GM18526 (cell line): ENCODE data around the gene GMCL1.

ENCODE experiments used
- POLR2A ChIP-seq: IDR thresholded peaks from 3 replicates; pipeline ENCODE4 v1.6.1; 2011; ENCODE audit not compliant: insufficient read length; ENCODE audit errors: extremely low read depth

GMCL1 gene

DNA sequence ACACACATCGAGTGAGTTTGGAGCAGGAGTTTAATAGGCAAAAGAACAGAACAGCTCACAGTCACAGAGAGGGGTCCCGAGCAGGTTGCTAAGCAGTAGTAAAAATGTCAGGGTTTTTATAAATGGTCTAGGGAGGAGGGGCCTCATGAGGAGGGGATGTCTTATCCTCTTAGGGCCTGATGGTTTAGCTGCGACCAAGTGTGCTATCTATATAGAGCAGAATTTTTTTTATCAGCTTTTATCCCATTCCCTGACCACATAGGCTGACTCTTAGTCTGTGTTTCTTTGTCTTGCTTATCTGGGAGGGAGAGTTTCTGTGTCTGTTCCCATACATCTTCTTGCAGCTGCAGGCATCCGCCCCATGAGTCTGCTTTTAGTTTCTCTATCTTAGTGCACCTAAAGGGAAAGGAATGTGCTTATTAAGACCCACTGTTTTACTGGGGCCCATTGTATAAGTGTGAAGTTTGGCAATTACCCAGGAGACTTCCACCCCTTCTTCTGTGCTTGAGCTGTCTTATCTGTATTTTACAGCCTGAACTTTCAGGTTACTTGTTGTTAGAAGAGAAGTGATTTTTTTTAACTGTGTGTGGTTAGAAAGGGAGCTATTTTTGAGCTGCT lies 30.4 kb upstream of the GMCL1 start:
- no peak for TF ChIP-seq POLR2A

DNA sequence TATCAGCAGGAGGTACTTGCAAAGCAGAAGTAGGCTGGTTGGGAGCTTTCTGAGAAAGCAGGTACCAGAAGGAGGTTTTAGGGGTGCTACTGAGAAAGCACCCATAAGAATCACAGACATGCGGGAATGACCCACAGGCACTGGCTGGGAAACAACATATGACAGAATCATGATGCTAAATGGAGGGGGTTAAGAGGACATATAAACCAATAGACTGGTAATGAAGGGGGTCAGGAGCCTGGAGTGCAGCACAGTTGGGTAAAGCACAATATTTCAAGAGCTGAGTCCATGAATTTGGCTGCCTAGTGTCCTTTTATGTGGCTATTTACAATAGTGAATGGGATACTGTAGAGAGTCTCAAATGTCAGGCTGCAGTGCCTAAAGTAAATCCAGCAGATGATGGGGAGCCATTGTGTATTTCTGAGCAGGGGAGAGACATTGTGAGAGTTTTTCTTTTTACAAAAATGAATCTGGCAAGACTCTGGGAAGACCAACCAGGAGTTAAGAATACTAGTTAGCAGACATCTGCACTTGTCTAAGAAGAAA lies 27.6 kb upstream of the GMCL1 start:
- TF ChIP-seq POLR2A = no peak

DNA sequence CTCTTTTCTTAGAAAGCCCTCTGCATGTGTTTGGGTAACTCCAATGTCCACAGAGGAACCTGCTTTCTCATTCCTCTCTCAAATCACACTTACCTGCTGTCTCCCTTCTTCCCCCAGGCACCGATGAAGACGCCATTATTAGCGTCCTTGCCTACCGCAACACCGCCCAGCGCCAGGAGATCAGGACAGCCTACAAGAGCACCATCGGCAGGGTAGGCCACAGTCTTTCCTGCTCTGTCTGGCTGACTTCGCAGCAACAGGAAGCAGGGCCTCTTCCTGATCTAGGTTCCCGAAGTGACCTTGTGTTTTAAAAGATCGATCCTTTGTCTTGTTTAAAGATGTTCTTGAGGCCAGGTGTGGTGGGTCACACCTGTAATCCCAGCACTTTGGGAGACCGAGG lies 25.0 kb upstream of the GMCL1 start:
- no peak for TF ChIP-seq POLR2A

DNA sequence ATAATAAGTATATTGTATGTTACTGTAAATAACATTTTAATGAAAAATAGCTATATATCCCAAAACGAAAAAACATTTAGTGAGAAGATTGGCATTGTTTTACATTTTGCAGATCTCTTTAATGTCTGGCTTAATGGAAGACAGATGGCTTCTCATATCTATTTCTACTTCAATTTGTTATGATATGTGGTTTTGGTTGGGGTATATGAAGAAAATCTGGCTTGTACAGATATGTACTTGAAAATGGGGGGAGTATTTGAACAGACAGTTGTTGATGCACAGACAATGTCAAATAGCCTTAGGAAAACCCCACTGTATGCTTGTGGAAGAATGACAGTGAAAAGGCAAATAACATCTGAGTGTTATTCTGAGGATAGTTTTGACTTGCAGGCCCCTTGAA lies 23.6 kb upstream of the GMCL1 start:
- no peak for TF ChIP-seq POLR2A

DNA sequence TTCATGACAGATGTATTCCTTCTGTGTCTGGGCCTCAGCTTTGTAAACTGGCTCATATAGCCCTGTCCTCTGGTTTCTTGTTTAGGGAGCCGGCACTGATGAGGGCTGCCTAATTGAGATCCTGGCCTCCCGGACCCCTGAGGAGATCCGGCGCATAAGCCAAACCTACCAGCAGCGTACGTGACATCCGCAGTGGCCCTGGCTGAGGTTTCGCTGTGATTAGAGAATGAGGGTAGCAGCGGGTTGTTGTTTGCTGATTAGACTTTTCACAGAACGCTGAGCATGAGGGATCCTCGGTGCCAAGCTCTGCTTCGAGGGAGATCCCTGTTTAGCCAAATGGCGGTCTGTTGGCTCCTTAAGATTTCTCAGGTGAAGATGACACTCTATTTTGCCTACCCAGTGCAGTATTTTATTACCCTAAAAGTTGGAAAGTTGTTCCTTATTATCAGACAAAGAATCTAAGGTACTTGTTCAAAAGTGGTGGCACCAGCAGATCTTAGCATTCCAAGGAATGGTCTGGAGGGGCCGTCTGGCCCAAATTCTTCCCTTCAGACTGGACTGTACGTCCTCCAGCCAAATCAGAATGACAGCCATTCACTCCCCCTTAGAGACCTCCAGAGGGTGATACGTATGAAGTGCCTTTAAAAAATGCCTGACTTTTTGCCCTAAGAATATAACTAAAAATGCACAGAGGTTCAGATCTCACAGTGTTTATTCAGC lies 21.5 kb upstream of the GMCL1 start:
- no peak for TF ChIP-seq POLR2A

DNA sequence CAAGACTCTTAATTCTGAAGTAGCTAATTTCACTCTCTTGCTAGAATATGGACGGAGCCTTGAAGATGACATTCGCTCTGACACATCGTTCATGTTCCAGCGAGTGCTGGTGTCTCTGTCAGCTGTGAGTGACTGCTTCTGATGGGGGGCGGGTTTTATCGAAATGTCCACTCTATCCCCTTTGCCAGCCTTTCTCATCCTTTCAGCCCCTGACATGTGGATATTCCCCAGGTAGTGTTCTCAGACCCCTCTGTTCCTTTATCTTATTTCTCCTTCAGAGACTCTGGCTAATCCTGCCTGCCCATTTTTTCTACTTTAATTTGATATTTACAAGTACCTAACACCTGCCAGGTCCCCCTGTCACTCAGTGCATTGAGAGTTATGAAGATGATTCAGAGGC lies 18.9 kb upstream of the GMCL1 start:
- TF ChIP-seq POLR2A = no peak

DNA sequence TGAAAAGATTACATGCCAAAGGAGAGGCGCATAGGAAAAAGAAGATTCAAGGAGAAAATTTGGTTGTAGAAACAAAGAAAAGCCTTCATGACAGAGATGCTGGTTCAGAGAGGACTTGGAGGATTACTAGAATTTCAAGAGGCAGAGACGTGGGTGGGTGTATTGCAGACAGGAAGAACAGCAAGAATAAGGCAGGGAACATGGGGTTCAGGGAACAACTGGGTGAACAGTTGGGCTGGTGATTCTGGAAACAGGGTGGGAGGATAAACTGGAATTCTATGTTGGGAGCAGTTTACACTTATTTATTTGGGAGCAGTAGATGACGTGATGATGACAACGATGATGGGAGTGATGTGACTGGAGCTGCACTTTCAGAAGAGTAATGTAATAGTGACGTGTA lies 18.4 kb upstream of the GMCL1 start:
- no peak for TF ChIP-seq POLR2A

DNA sequence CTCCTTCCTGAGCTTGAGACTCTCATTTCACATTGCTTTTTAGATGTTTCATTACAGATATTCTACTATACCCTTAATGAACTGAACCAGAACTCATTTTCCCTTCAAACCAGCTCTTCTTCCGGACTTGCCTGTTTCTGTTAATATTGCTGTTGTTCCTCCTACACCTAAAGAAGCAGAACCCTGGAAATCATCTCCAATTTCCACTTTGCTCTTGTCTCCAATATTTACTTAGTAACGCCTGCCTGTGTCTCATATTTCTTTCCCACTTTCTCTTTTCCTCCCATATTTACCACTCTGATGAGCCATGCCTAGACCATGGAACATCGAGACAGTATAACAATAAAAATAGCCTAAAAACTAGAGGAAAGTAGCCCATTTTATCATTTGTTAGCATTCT lies 17.9 kb upstream of the GMCL1 start:
- TF ChIP-seq POLR2A = no peak

DNA sequence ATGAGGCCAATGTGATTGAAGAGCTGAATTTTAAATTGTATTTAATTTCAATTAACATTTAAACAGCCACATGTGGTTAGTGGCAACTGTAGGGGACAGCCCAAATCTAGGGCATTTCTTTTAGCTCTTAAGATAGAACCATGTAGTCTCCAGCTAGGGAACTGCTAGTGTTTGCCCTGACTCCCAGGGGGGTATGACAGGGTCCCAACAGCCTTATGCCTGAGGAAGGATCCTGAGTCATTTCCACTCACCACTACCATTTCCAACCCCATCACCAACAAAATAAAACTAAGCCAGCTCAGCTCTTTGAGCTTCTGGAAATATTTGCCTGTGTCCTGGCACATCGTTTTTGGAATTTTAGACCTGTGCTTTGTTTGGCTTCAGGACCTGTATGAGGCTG lies 13.7 kb upstream of the GMCL1 start:
- no peak for TF ChIP-seq POLR2A

DNA sequence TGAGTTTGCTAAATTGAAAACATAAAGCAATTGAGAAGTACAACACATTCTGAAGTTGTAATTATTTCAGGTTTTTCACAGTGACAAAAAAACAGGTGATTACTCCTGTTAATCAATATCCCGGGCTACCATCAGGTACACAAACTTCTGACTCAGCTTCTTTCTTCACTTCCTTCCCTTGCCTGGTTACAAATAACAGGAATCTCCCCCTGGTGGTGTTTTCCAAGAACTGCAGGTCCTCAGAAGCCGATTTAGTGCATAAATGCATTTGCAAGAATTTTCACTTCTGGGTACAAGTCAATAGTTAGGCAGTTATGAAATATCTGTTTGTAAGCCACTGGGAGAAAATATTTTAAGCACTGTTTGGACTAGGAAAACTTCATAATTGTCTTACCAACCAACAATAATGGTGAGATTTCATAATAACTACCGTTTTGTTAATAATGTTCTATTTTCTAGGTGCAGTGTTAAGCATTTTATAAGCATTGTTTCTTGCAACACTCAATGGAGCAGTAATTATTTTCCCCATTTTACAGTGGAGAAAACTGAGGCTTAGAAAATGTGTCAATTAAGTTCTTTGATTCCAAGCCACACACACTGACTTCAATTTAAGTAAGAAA lies 12.4 kb upstream of the GMCL1 start:
- TF ChIP-seq POLR2A = no peak

DNA sequence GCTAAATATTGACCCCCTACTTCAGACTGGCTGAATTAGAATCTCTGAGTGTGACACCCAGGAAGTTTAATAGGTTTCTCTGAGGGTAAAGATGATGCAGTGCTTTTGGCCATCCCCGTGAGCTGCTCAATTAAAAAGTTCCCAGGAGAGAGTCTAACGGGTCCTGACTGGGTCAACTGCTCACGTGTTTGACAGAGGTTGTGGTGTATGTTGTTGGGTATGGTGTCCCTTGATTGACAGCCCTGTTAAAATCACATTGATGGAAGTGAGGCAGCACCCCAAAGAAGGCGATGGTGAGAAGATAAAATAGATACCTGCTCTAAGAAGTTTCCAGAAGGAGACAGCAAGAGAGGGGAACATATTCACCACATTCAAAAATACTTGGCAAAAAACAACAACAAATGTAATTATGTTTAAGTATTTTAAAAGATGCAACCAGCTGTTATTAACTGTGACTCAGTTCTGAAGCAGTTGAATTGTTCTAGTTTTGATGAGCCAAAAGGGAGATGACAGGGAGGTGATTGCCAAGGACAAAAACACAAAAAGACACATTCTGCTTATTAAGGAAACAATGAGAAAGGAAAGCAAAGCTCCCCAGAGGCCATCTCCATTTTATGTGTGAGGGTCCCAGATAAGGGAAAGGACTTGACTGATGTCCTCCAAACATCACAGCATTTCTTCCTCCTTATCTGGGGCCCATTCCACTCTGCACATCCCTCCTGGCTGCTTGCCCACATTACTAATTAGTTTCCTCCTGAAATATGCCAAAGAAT lies 11.5 kb upstream of the GMCL1 start:
- TF ChIP-seq POLR2A = no peak

DNA sequence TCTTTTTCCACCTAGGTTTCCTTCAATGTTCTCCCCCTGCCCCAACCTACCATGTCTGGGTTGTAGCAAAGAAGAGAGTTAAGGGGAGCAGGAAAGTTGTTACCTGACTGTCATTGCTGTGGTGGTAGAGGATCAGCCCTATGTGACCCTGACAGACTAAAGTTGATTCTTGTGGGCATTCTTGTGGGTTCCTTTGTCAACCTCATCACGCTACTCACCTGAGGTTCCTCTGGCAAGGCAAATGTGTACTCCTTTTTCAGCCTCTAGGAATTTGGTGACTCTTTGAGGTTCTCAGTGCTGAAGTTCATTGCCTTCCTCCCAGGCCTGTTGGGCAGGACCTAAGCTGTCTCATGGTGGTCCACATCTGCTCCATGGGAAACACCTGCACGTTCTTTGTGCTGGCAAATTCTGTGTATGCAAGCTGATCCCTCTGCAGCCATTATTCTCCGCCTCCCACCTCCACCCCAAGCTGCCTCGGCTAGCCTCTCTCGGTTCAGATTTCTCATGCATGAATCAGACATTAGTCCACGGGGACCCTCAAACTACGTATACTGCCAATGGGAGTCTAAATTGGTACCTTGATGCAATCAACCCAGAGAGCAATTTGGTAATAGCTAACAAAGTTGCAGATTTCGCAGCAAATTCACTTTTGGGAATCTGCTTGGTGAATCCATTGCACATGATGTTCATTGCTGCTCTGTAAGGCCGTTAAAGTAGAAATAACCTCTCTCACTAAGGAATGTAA lies 1.5 kb upstream of the GMCL1 start:
- TF ChIP-seq POLR2A = no peak

DNA sequence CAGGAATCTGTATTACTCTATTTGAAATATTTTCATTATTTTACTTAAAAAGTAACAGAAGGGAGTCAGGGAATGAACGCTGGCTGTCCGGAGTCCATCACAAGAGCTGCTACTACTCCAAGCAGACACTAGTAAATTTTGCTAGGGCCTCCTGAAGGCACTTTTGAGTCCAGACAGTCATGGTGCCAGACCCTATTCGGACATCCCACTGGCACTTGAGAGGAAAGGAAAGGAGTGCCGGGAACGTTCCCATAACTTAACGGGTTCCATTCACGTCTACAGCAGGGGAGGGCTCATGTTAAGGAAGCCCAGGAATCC lies 563 bp upstream of the GMCL1 start:
- TF ChIP-seq POLR2A = no peak

DNA sequence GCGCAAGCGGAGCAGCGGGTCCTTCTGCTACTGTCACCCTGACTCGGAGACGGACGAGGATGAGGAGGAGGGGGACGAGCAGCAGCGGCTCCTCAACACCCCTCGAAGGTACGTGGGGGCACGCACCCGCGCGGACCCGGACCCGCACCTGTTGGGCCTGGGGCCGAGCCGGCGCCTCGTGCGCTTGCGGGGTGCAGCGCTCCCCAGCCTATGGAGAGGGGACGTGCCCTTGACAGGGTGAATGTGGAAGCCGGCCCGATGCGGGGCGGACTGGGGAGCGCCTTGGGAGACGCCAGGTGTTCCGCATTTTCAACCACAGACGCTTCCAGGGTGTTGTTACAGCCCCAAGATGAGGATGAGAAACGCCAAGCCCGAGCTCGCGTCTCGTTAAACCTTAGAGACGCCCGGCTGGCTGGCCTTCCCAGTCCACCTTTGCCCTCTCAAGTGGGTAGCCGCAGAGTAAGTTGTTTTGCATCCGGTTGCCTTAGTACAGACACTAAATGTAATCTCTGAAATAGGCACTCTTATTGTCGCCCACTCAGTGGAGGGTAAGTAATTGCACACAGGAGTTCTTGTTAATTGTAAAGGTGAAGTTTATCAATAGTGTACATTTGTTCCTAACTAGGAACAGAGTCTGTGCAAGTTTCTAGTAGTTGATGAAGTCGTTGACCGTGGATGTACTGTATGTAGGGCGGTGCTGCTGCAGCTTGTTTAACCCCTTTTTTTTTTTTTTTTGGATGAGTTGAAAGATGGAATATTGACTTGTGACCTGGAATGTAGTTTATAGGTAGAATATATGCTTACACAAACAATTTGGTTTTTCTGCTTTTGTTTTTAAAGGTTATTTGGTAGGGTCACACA lies 815 bp downstream of the GMCL1 start:
- no peak for TF ChIP-seq POLR2A
